T-cell (primary cell): ENCODE data around the gene METRNL. TPM values are rescaled to one million over a fixed set of nuclear protein-coding genes. Genes with fewer than 3 reads are reported as not detected.

Source experiments
- ATAC-seq, 4 experiments: fragments of 200-7000 bp in 3 of 4; fragments of 150-1000 bp in 1 of 4; cut with Tn5 transposase; replicated peaks in 1 of 4; 1 replicate in 3 of 4; 2 replicates in 1 of 4; pipeline ENCODE4 v1.10.0; 2021; ENCODE audit warnings: moderate library complexity in 3 of 4, mild to moderate bottlenecking in 2 of 4, moderate number of reproducible peaks in 1 of 4
- CTCF ChIA-PET, 2 donors: fragments of 300-600 bp; sonication (Branson Sonifier 250); formaldehyde crosslinking; loops; one replicate each; lab custom pipeline; 2022; ENCODE audit warnings: antibody characterized with exemption in 2 of 2; lab: Charles Lee
- POLR2A ChIA-PET, 2 donors: fragments of 300-600 bp; sonication (Branson Sonifier 250); formaldehyde crosslinking; loops; one replicate each; lab custom pipeline; 2022; ENCODE audit warnings: antibody characterized with exemption in 2 of 2; lab: Charles Lee
- DNase-seq, 35 experiments: peaks; one replicate each; pipeline versions ENCODE4 v3.0.0 to v3.0.0-alpha.2; 2013 to 2023
- H3K27ac ChIP-seq: one replicate; pipeline ENCODE4 v1.5.1; 2013; ENCODE audit warnings: low read length
- H3K27me3 ChIP-seq, 2 experiments: replicated peaks in 1 of 2; 1 replicate in 1 of 2; 2 replicates in 1 of 2; pipeline versions ENCODE4 v1.6.1 to v1.7.0; 2013; ENCODE audit warnings: low read length in 1 of 2, mixed read lengths in 1 of 2; ENCODE audit not compliant: control insufficient read depth in 2 of 2, insufficient read depth in 2 of 2; ENCODE audit errors: extremely low read depth in 1 of 2
- H3K36me3 ChIP-seq, 2 donors: 1 replicate in 1 of 2; 2 replicates in 1 of 2; pipeline versions ENCODE4 v1.6.1 to v1.7.0; 2013; ENCODE audit warnings: low read length in 1 of 2; ENCODE audit not compliant: control insufficient read depth in 2 of 2, insufficient read depth in 1 of 2; ENCODE audit errors: extremely low read depth in 1 of 2
- H3K4me1 ChIP-seq, 2 experiments: 1 replicate in 1 of 2; 2 replicates in 1 of 2; pipeline versions ENCODE4 v1.6.1 to v1.7.0; 2013; ENCODE audit warnings: low read length in 2 of 2, mixed read lengths in 1 of 2; ENCODE audit not compliant: insufficient read depth in 2 of 2, control insufficient read depth in 1 of 2; ENCODE audit errors: extremely low read depth in 1 of 2
- H3K4me3 ChIP-seq, 2 donors: 1 replicate in 1 of 2; 2 replicates in 1 of 2; pipeline versions ENCODE4 v1.5.1 to v1.7.0; 2013; ENCODE audit warnings: mild to moderate bottlenecking in 2 of 2, low read length in 1 of 2, moderate library complexity in 1 of 2; ENCODE audit not compliant: control insufficient read depth in 1 of 2; ENCODE audit errors: extremely low read depth in 1 of 2
- H3K9me3 ChIP-seq: 2 replicates; pipeline ENCODE4 v1.7.0; 2013
- H3K27ac Mint-ChIP-seq, 2 donors: one replicate each; pipeline ENCODE4 v1.8.0; 2020 to 2021; ENCODE audit warnings: mild to moderate bottlenecking in 2 of 2, mixed read lengths in 2 of 2
- H3K27me3 Mint-ChIP-seq, 2 donors: one replicate each; pipeline ENCODE4 v1.8.0; 2021 to 2022; ENCODE audit warnings: mixed read lengths in 2 of 2
- H3K36me3 Mint-ChIP-seq: one replicate; pipeline ENCODE4 v1.8.0; 2021; ENCODE audit warnings: mixed read lengths
- H3K4me1 Mint-ChIP-seq, 3 donors: one replicate each; pipeline ENCODE4 v1.8.0; 2020 to 2022; ENCODE audit warnings: mixed read lengths in 3 of 3, mild to moderate bottlenecking in 1 of 3
- H3K4me3 Mint-ChIP-seq, 3 donors: one replicate each; pipeline ENCODE4 v1.8.0; 2020 to 2022; ENCODE audit warnings: mild to moderate bottlenecking in 3 of 3, mixed read lengths in 3 of 3, moderate library complexity in 3 of 3
- H3K9me3 Mint-ChIP-seq, 3 donors: one replicate each; pipeline ENCODE4 v1.8.0; 2020 to 2022; ENCODE audit warnings: mixed read lengths in 3 of 3
- WGBS: methylation state at CpG from one replicate; pipeline ENCODE4 v1.1.5; 2013; ENCODE audit warnings: missing lambda C conversion rate; ENCODE audit not compliant: insufficient coverage; 5-methylcytosine and 5-hydroxymethylcytosine counted together
- total RNA-seq, 35 experiments: library from RNA in 6 of 35; stranded (reverse) in 6 of 35; fragments of 120-200 nt in 1 of 35; gene quantifications; one replicate each; pipeline versions ENCODE4 v1.2.1 to v1.2.4 and lab custom pipeline; 2013 to 2026

METRNL gene
- total RNA-seq, 5 donors from 2014 or later (not counting 1 experiment from before 2014, with no cell fraction given): 7.0 to 50.8 (median 11.9) TPM

- Histone ChIP-seq H3K36me3 (no peaks in the 10 kb centered on the region), H3K27ac (no peak overlapping the region), H3K4me1 (peaks cover 8 to 40% of the 10 kb centered on the region in 2 experiments), H3K9me3 (no peaks in the 10 kb centered on the region), H3K4me3 (peak overlapping the region in 1 of 2 donors; percentile 26), H3K27me3 (peaks cover 0 to 3% of the 10 kb centered on the region in 2 experiments)
- ATAC-seq: peak in 1 of 4 experiments; percentile 34
- 43% methylated on average over 36 of the region's 58 CpGs for WGBS
- ChIA-PET POLR2A (no interaction called here), CTCF (no interaction called here)
- peak overlapping the region in 1 of 2 donors; percentile 36 for H3K27ac Mint-ChIP-seq
- DNase-seq: no peak
- peaks cover 26 to 34% (median 30%) of the 10 kb centered on the region in 3 donors for H3K4me1 Mint-ChIP-seq
- no peaks in the 10 kb centered on the region for H3K27me3 Mint-ChIP-seq
- no peaks in the 10 kb centered on the region for H3K36me3 Mint-ChIP-seq
- H3K9me3 Mint-ChIP-seq: no peaks in the 10 kb centered on the region
- peak overlapping the region; percentile 36 to 51 (median 39) for H3K4me3 Mint-ChIP-seq
These were observed 10.5 kb upstream of the METRNL start for GRCh38 chr17:83068641-83069570.

DNA sequence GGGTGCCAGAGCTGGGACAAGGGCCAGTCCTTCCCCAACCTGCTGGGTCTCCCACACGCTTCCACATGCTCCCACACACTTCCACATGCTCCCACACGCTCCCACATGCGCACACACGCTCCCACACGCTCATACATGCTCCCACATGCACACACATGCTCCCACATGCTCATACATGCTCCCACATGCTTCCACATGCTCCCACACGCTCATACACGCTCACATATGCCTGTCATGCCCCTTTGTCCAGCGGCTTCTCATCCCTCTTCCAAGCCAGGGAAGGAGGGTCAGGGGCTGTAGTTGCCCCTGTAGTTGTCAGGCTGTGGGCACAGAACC is 9.9 kb upstream of the METRNL start:
- Histone ChIP-seq H3K27ac (no peak overlapping the region), H3K4me1 (peaks cover 8 to 40% of the 10 kb centered on the region in 2 experiments), H3K4me3 (no peak overlapping the region), H3K9me3 (no peaks in the 10 kb centered on the region), H3K36me3 (no peaks in the 10 kb centered on the region), H3K27me3 (no peaks in the 10 kb centered on the region)
- ATAC-seq: no peak
- Mint-ChIP-seq H3K36me3 (no peaks in the 10 kb centered on the region), H3K27me3 (no peaks in the 10 kb centered on the region), H3K27ac (peak overlapping the region in 1 of 2 donors; percentile 36), H3K4me3 (peak overlapping the region in 2 of 3 donors; percentile 17 to 51), H3K9me3 (no peaks in the 10 kb centered on the region), H3K4me1 (peaks cover 26 to 34% (median 30%) of the 10 kb centered on the region in 3 donors)
- ChIA-PET CTCF (no interaction called here), POLR2A (no interaction called here)
- DNase-seq: no peak
- WGBS: 83% methylated on average over 7 of the region's 8 CpGs

DNA sequence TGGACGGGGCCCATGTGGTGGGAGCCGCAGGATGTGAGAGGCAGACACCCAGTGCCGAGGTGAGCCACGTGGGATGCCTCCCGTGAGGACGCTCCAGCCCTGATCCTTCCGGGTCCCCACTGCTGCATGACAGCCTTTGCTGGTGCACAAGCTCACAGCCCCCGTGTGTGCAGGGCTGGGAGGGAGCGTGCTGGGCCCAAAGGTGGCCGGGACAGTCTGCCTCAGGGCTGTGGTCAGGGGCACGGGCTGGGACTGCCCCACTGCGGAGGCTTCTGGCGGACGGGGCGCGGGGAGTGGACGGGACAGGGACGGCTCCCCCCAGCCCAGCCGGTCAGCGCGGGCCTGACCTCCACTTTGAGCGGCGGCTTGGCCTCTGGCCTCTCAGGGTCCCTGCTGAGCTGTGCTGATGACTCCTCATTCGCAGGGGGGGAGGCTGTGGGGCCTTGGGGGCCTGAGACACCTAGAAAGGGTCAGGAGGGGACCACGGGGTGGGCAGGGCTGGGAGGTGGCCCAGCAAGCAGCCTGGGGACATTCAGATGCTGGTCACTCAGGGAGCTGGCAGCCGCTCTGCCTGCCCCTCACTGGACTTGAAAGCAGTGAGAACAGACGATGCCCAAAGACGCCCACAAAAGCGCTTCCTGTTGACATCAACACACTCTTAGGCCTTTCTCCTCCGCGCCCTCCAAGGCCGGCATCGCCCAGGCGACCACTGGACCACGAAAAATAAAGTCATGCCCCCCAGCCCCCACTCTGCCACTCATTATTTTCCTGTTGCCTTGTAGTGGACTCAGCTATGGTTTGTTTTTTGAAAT is 9.3 kb upstream of the METRNL start:
- WGBS: 83% methylated on average over 18 of the region's 35 CpGs
- ChIA-PET CTCF (no interaction called here), POLR2A (no interaction called here)
- Histone ChIP-seq H3K27ac (no peak overlapping the region), H3K36me3 (no peaks in the 10 kb centered on the region), H3K4me1 (peaks cover 8 to 40% of the 10 kb centered on the region in 2 experiments), H3K27me3 (no peaks in the 10 kb centered on the region), H3K9me3 (no peaks in the 10 kb centered on the region), H3K4me3 (no peak overlapping the region)
- H3K27ac Mint-ChIP-seq: no peak overlapping the region
- peaks cover 26 to 34% (median 30%) of the 10 kb centered on the region in 3 donors for H3K4me1 Mint-ChIP-seq
- H3K27me3 Mint-ChIP-seq: no peaks in the 10 kb centered on the region
- H3K4me3 Mint-ChIP-seq: peak overlapping the region in 1 of 3 donors; percentile 51
- DNase-seq (no peak), ATAC-seq (no peak)
- no peaks in the 10 kb centered on the region for H3K9me3 Mint-ChIP-seq
- H3K36me3 Mint-ChIP-seq: no peaks in the 10 kb centered on the region

DNA sequence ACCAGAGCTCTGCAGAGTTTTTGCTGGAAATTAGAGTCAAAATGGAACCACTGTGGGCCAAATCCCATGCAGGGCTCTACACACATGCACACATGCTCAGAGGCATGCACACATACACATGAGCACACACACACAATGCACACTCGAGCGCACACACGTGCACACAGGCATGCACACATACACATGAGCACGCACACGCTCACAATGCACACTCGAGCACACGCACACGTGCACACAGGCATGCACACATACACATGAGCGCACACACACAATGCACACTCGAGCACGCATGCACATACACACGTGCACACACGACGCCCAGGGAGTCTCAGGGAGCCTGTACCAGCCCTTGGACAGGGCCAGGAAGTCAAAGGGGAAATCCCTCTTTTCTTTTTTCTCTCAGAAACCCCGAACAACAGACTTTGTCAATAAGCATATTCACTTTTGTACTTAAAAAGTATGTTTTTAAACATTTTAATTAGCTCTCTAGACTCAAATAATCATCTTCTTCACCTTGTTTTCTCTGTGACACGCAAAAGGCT is 8.5 kb upstream of the METRNL start:
- peaks cover 8 to 40% of the 10 kb centered on the region in 2 experiments for H3K4me1 ChIP-seq
- Mint-ChIP-seq H3K4me1 (peaks cover 26 to 34% (median 30%) of the 10 kb centered on the region in 3 donors), H3K36me3 (no peaks in the 10 kb centered on the region), H3K27me3 (no peaks in the 10 kb centered on the region), H3K27ac (no peak overlapping the region), H3K9me3 (no peaks in the 10 kb centered on the region), H3K4me3 (peak overlapping the region in 1 of 3 donors; percentile 48)
- no peak overlapping the region for H3K27ac ChIP-seq
- DNase-seq (no peak), ATAC-seq (peak in 1 of 4 experiments; percentile 47)
- no peaks in the 10 kb centered on the region for H3K27me3 ChIP-seq
- WGBS: 84% methylated on average over 14 of the region's 16 CpGs
- H3K36me3 ChIP-seq: no peaks in the 10 kb centered on the region
- POLR2A ChIA-PET: no interaction called here
- CTCF ChIA-PET: no interaction called here
- no peak overlapping the region for H3K4me3 ChIP-seq
- no peaks in the 10 kb centered on the region for H3K9me3 ChIP-seq

DNA sequence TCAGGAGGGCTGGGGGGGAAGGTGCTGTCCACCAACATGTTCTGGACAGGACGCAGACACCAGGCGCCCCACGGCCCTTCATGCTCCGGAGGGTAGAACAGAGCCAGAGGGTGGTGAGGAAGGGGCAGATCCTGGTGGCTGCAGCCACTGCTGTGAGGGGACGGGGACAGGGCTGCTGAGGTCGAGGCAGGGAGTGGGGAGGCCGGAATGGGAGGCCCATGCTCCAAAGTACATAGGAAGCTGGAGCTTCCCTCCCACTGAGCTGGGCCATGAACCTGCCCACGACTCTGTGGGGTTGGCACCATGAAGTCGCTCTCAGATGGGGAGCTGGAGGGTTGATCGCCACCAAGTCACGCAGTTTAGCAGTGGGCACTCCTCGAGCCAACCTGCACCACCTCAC is 8.0 kb upstream of the METRNL start:
- Mint-ChIP-seq H3K4me3 (peak overlapping the region in 1 of 3 donors; percentile 48), H3K27ac (no peak overlapping the region)
- POLR2A ChIA-PET: no interaction called here

More for the DNA sequence above, 8.0 kb upstream of the METRNL start:
- H3K4me1 Mint-ChIP-seq: peaks cover 26 to 34% (median 30%) of the 10 kb centered on the region in 3 donors
- Histone ChIP-seq H3K9me3 (no peaks in the 10 kb centered on the region), H3K27me3 (peaks cover 0 to 1% of the 10 kb centered on the region in 2 experiments), H3K4me3 (no peak overlapping the region), H3K27ac (no peak overlapping the region), H3K4me1 (peaks cover 8 to 40% of the 10 kb centered on the region in 2 experiments), H3K36me3 (no peaks in the 10 kb centered on the region)
- CTCF ChIA-PET: no interaction called here
- DNase-seq: no peak
- no peaks in the 10 kb centered on the region for H3K9me3 Mint-ChIP-seq
- no peak for ATAC-seq
- WGBS: 81% methylated on average over 12 of the region's 12 CpGs
- H3K27me3 Mint-ChIP-seq: peaks cover 0 to 2% of the 10 kb centered on the region in 2 donors
- no peaks in the 10 kb centered on the region for H3K36me3 Mint-ChIP-seq
